Astrocyte of the hippocampus (primary cell): ENCODE data around the gene MGST2.
"Not testable (repeated sequence)": the region's sequence is repeated elsewhere in the genome, so short reads cannot be mapped to it uniquely, and the experiment has no call there.

Experiments
- DNase-seq: peaks from one replicate; pipeline ENCODE4 v3.0.0; 2011; ENCODE audit warnings: low read depth, low spot score

The MGST2 gene

GRCh38 chr4:139669890-139670289, 4.3 kb downstream of the MGST2 start:
- DNase-seq = no peak

- no peak for DNase-seq
Observed at GRCh38 chr4:139670775-139671174, 5.2 kb downstream of the MGST2 start.

DNA sequence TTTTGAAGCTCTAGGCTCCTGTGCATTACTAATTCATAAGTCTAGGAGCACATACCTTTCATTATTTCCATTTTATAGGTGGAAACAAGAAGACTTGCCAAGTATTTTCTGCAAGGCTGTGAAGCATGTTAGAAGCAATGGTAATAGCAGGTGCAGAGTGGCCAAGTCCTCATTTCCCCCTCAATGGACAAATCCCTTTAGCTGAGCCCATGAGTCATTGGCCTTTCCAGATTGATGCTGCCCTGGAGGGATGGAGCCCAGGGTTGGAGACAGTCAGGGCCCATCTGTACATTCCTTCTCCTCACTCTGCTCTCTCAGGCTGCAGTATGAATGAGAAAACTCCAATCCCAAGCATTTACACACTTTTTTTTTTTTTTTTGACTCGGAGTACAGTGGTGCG, 6.6 kb downstream of the MGST2 start:
- DNase-seq = peak; percentile 21

GRCh38 chr4:139672732-139673131, 7.1 kb downstream of the MGST2 start:
- DNase-seq = no peak

DNA sequence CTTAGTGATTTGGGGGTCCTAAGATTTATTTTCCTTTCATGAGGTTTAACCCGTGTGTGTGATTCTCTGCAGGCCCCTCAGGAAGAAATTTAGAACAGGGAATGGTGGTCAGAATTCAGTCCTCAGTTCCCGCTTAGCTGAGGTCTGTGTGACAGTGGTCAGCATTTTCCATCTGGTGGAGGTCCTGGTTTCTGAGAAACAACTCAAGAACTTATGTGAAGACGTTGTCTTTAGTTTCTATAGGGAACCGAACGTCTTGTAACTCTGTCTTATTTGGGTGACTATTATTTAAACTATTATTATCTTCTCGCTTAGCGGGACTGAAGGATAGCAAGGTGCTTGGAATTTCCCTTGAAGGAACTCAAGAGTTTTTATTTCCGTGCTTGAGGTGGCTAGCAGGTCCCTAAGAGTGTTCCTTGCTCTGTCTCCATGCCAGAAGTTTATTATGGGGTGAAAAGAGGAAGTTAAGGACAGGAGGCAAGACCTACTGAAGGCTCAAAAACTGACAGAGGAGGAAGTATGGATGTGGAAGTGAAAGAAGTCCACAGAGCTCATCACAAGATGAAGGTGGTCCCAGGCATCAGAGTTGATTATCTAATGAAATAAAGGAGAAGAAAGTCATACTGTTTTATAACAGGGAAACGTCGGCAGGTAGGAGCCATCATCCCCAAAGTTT, 9.4 kb downstream of the MGST2 start:
- no peak for DNase-seq

DNA sequence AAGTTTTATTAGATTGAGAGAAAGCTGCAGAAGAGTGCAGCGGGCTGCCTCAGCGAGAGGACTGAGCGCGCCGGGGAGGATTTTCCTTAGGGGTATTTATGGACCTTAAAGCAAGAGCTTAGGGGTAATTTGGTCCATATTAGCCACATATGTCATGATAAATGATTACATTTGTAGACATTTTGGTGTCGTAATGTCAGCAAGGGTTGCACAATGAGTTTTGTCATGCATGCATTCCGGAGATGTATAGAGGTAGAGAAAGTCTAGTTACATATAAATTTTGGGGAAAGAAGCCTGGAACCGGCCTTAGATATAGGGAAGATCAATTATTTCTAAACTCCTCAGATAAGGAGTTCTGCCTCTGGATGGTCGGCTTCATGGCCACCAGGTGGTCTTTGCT, 10.0 kb downstream of the MGST2 start:
- no peak for DNase-seq

GRCh38 chr4:139676365-139676764, 10.7 kb downstream of the MGST2 start:
- no peak for DNase-seq

DNA sequence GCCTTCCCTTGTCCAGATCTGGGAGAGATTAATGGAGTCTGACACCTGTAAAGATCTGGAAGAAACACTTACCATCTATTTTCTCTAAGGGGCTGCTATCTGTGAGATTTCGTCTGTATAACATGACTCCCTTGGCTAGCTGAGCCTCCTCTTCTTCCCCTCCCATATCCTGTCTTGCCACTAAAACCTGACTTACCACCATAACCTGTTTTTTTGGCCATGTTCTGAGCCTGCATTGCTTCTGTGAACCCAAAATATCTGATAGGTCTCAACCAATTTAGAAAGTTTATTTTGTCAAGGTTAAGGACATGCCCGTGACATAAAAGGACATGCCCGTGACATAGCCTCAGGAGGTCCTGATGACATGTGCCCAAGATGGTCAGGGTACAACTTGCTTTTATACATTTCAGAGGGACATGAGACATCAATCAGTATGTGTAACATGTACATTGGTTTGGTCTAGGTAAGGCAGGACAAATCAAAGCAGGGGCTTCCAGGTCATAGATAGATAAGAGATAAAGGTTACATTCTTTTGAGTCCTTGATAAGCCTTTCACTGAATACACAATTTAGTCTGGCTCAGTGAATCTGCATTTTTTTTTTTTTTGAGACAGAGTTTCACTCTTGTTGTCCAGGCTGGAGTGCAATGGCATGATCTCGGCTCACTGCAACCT, 11.4 kb downstream of the MGST2 start:
- no peak for DNase-seq

DNA sequence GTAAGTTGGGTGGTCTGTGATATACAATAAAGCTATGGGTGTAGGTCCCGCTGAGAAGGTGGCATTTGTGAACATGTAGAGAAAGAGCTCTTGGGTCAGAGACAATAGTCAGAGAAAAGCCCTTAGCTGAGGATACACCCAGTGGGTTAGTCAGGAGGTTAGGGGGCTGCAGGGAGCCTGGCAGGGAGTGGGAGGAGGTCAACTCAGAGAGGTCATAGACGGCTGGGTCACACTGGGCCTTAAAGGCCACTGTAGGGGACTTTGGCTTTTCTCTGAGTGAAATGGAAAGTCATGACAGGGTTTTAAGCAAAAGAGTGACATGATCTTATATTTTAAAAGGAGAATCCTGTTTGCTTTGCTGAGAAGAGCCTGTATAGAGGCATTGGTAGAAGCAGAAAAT, 16.7 kb downstream of the MGST2 start:
- no peak for DNase-seq

- no peak for DNase-seq
Observed at GRCh38 chr4:139682741-139683151, 17.1 kb downstream of the MGST2 start.

- no peak for DNase-seq
Observed at GRCh38 chr4:139684351-139684750, 18.7 kb downstream of the MGST2 start.

DNA sequence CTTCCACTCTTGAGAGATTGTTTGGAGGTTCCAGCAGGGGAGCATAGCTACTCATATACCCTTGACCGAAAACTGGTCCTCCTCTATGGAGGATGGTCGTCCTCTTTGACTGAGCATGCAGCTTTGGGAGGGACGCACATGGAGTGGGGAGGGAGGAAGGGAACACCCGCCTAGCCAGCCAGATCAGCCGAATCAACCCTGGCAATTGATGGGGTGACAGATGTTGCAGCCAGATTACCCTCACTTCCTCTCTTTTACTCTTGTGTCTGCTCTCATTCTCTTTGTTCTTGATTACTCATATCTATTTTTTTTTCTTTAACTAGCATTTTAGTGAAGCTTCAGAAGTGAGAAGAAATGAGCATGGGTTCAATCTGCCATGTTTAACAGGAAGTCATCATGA, 19.6 kb downstream of the MGST2 start:
- no peak for DNase-seq

GRCh38 chr4:139686130-139686529, 20.5 kb downstream of the MGST2 start:
- no peak for DNase-seq

GRCh38 chr4:139686988-139687387, 21.4 kb downstream of the MGST2 start:
- no peak for DNase-seq

GRCh38 chr4:139689093-139689722, 23.6 kb downstream of the MGST2 start:
- DNase-seq = no peak

GRCh38 chr4:139690419-139690818, 24.8 kb downstream of the MGST2 start:
- no peak for DNase-seq

- DNase-seq = no peak
Observed at GRCh38 chr4:139692309-139693012, 26.8 kb downstream of the MGST2 start.

GRCh38 chr4:139694522-139695107, 29.0 kb downstream of the MGST2 start:
- no peak for DNase-seq

DNA sequence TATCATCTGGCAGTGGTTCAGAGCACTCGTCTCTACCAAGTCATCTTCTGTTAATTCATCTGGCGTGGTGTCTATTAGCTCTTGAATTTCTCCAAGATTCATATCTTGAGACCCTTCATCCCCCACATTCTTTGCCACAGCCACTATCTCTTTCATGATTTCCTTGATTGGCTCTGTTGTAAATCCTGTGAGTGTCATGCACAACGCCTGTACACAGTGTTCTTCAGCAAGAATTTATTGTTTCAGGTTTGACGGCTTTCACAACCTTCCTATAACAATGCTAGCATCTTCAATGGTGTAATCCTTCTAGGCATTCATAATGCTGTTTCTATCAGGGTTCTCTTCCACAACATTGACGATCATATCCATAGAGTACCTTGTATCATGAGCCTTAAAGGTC, 30.9 kb downstream of the MGST2 start:
- no peak for DNase-seq

GRCh38 chr4:139698167-139698925, 32.7 kb downstream of the MGST2 start:
- DNase-seq = not testable (repeated sequence)

DNA sequence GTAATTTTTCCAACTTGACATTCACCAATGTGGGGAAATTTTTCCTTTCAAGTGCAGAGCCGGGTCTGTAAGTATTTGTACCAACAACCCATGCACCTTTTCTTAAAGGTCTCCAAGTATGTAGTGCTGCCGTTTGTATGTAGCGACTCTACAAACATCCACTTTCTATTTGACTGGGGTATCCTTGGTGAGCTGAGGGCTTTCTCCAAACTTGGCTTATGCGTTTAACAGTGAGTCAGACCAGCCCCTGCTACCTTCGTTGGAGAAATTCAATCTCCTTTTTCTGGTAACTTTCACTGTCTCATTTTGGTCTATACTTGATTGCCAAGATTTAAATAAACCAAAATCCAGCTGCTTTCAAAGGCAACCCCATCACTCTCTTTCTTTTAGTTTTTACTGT, 34.9 kb downstream of the MGST2 start:
- DNase-seq = no peak
